ENCODE results near the gene LTB4R. TPM values are rescaled to one million over a fixed set of nuclear protein-coding genes. Genes with fewer than 3 reads are reported as not detected.

LTB4R gene
- total RNA-seq, 1 donor from 2014 or later = 5.3 TPM

- peak overlapping the region; percentile 75 for H3K27ac Mint-ChIP-seq (ENCODE audit: unreplicated experiment)
- H3K4me1 Mint-ChIP-seq = peaks cover 4% of the 10 kb centered on the region
- no peak for TF ChIP-seq CTCF (conservative IDR thresholded peaks at IDR 0.05)
- no peak for DNase-seq (ENCODE audit: low read depth, low spot score)
- H3K36me3 Mint-ChIP-seq (ENCODE audit: low read depth) = no peaks in the 10 kb centered on the region
- no peaks in the 10 kb centered on the region for H3K9me3 Mint-ChIP-seq
- H3K27me3 Mint-ChIP-seq (ENCODE audit: low read depth) = no peaks in the 10 kb centered on the region
- H3K4me3 Mint-ChIP-seq = no peak overlapping the region
These were observed 19.0 kb upstream of the LTB4R start for GRCh38 chr14:24292118-24292807.

GRCh38 chr14:24293525-24293924, 17.8 kb upstream of the LTB4R start:
- TF ChIP-seq CTCF (conservative IDR thresholded peaks at IDR 0.05) = no peak
- H3K27me3 Mint-ChIP-seq (ENCODE audit: low read depth) = no peaks in the 10 kb centered on the region
- H3K36me3 Mint-ChIP-seq (ENCODE audit: low read depth) = no peaks in the 10 kb centered on the region
- no peak overlapping the region for H3K4me3 Mint-ChIP-seq
- DNase-seq (ENCODE audit: low read depth, low spot score) = no peak
- no peak overlapping the region for H3K27ac Mint-ChIP-seq (ENCODE audit: unreplicated experiment)
- H3K9me3 Mint-ChIP-seq = no peaks in the 10 kb centered on the region
- peaks cover 10% of the 10 kb centered on the region for H3K4me1 Mint-ChIP-seq

GRCh38 chr14:24296341-24297157, 14.8 kb upstream of the LTB4R start:
- Mint-ChIP-seq H3K27ac (ENCODE audit: unreplicated experiment) (peak overlapping the region; percentile 64), H3K4me1 (peaks cover 32% of the 10 kb centered on the region), H3K27me3 (ENCODE audit: low read depth) (no peaks in the 10 kb centered on the region), H3K4me3 (peak overlapping the region; percentile 72), H3K9me3 (no peaks in the 10 kb centered on the region), H3K36me3 (ENCODE audit: low read depth) (peaks cover 2% of the 10 kb centered on the region)
- peak; percentile 79 for TF ChIP-seq CTCF (conservative IDR thresholded peaks at IDR 0.05)
- DNase-seq (ENCODE audit: low read depth, low spot score) = peak; percentile 45

- TF ChIP-seq CTCF (conservative IDR thresholded peaks at IDR 0.05) = peak; percentile 59
- H3K9me3 Mint-ChIP-seq = no peaks in the 10 kb centered on the region
- H3K36me3 Mint-ChIP-seq (ENCODE audit: low read depth) = peaks cover 2% of the 10 kb centered on the region
- H3K27ac Mint-ChIP-seq (ENCODE audit: unreplicated experiment) = no peak overlapping the region
- no peaks in the 10 kb centered on the region for H3K27me3 Mint-ChIP-seq (ENCODE audit: low read depth)
- DNase-seq (ENCODE audit: low read depth, low spot score) = no peak
- H3K4me3 Mint-ChIP-seq = peak overlapping the region; percentile 73
- peaks cover 32% of the 10 kb centered on the region for H3K4me1 Mint-ChIP-seq
These were observed 13.9 kb upstream of the LTB4R start for GRCh38 chr14:24297190-24297964.

GRCh38 chr14:24298892-24299254, 12.4 kb upstream of the LTB4R start:
- peaks cover 32% of the 10 kb centered on the region for H3K4me1 Mint-ChIP-seq
- no peak for TF ChIP-seq CTCF (conservative IDR thresholded peaks at IDR 0.05)
- peaks cover 2% of the 10 kb centered on the region for H3K36me3 Mint-ChIP-seq (ENCODE audit: low read depth)
- DNase-seq (ENCODE audit: low read depth, low spot score) = no peak
- H3K9me3 Mint-ChIP-seq = no peaks in the 10 kb centered on the region
- no peaks in the 10 kb centered on the region for H3K27me3 Mint-ChIP-seq (ENCODE audit: low read depth)
- peak overlapping the region; percentile 97 for H3K4me3 Mint-ChIP-seq
- peak overlapping the region; percentile 94 for H3K27ac Mint-ChIP-seq (ENCODE audit: unreplicated experiment)
